Stimulated activated CD4-positive, alpha-beta T cell treated with anti-CD3 and anti-CD28 coated beads, Interleukin-4, amount 100 ng/mL, for 4 hours (primary cell): ENCODE results near the gene TRIM47.

Experiments used
- DNase-seq, 2 experiments: peaks; one replicate each; pipeline ENCODE4 v3.0.0-alpha.2; 2020

Gene TRIM47

GRCh38 chr17:75828076-75828400 lies 50.3 kb downstream of the TRIM47 start:
- no peak for DNase-seq

- DNase-seq = peak; percentile 56 to 63
These were observed 50.9 kb downstream of the TRIM47 start for GRCh38 chr17:75827308-75828075.

GRCh38 chr17:75826561-75827307 lies 51.6 kb downstream of the TRIM47 start:
- no peak for DNase-seq

- no peak for DNase-seq
These were observed 52.5 kb downstream of the TRIM47 start for GRCh38 chr17:75825748-75826370.

GRCh38 chr17:75825149-75825552 lies 53.2 kb downstream of the TRIM47 start:
- DNase-seq = no peak

- DNase-seq = no peak
These were observed 53.7 kb downstream of the TRIM47 start for GRCh38 chr17:75824666-75825065.
